Erythroblast (primary cell): ENCODE measurements around the gene MRPL28.

ENCODE experiments used
- GATA1 ChIP-seq: IDR thresholded peaks from 2 replicates; pipeline ENCODE4 v1.6.1; 2011; ENCODE audit warnings: low read depth, mild to moderate bottlenecking, control low read depth, low read length, moderate library complexity
- POLR2A ChIP-seq: IDR thresholded peaks from 2 replicates; pipeline ENCODE4 v1.6.1; 2011; ENCODE audit warnings: mild to moderate bottlenecking, low read length

DNA sequence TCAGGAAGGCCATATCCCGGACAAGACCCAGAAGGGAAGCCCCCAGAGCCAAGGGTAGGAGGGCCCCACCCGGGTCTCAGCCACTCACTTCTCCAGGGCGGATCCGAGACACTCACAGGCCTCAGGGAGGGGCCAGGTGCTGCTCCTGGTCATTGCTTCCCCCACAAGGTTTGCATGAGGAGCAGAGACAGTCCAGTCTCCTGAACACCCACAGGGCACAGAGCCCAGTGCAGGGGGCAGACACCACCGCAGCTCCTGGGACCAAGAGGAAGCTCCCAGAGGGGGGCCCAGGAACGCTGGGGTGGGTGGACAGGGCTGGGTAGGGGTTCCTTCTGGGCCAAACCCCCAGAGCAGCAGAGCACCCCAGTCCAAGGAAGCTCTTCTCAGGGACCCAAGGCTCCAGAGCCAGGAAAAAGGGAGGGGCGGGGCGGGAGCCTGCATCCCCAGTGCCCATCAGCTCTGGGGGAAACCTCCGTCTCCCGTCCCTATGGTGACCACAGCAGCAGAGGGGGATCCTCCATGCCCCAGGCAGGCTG is 709 bp upstream of the MRPL28 start:
- TF ChIP-seq POLR2A (no peak), GATA1 (no peak)
